H1 (cell line): ENCODE data around the gene OGFOD1. TPM values are rescaled to one million over a fixed set of nuclear protein-coding genes. Genes with fewer than 3 reads are reported as not detected.

Experiments used
- CTCF ChIA-PET: fragments of 300-600 bp; sonication (Branson Sonifier 250); formaldehyde crosslinking; loops from one replicate; lab custom pipeline; 2021; ENCODE audit not compliant: partially characterized antibody; lab: Charles Lee
- POLR2A ChIA-PET: fragments of 300-600 bp; sonication (Branson Sonifier 250); formaldehyde crosslinking; loops from one replicate; lab custom pipeline; 2021; ENCODE audit warnings: inconsistent platforms; ENCODE audit not compliant: partially characterized antibody; lab: Charles Lee
- DNase-seq, 2 experiments: peaks; one replicate each; pipeline versions ENCODE4 v3.0.0 to v3.0.0-alpha.2; 2010 to 2022; ENCODE audit warnings: low spot score in 2 of 2, low read depth in 1 of 2, mixed read lengths in 1 of 2
- FAIRE-seq: peaks from 2 replicates; lab custom pipeline; 2011; peaks lifted over from hg19 to GRCh38; lab: Jason Lieb, UNC
- H2AFZ ChIP-seq: 2 replicates; pipeline ENCODE4 v1.8.1; 2012; ENCODE audit warnings: low read length, inconsistent platforms
- H2AK5ac ChIP-seq: 2 replicates; pipeline ENCODE4 v1.6.1; 2013; ENCODE audit warnings: low read depth, low read length
- H2BK120ac ChIP-seq: replicated peaks from 2 replicates; pipeline ENCODE3; 2013; ENCODE audit warnings: low read depth, low read length, inconsistent platforms
- H2BK12ac ChIP-seq: 2 replicates; pipeline ENCODE4 v1.6.1; 2013; ENCODE audit warnings: low read depth, low read length
- H2BK15ac ChIP-seq: 2 replicates; pipeline ENCODE4 v1.6.1; 2013; ENCODE audit warnings: low read length
- H2BK20ac ChIP-seq: 2 replicates; pipeline ENCODE4 v1.6.1; 2013; ENCODE audit warnings: low read length
- H2BK5ac ChIP-seq: 2 replicates; pipeline ENCODE4 v1.6.1; 2013; ENCODE audit warnings: low read depth, low read length
- H3K14ac ChIP-seq: 2 replicates; pipeline ENCODE4 v1.6.1; 2013; ENCODE audit warnings: inconsistent platforms; ENCODE audit not compliant: insufficient read length
- H3K18ac ChIP-seq: 2 replicates; pipeline ENCODE4 v1.6.1; 2013; ENCODE audit warnings: low read length; ENCODE audit errors: extremely low read depth
- H3K23ac ChIP-seq: 2 replicates; pipeline ENCODE4 v1.6.1; 2013; ENCODE audit warnings: inconsistent platforms; ENCODE audit not compliant: insufficient read length
- H3K23me2 ChIP-seq: 2 replicates; pipeline ENCODE4 v1.6.1; 2013; ENCODE audit warnings: low read depth, low read length
- H3K27ac ChIP-seq: 2 replicates; pipeline ENCODE4 v1.6.1; 2011; ENCODE audit warnings: low read depth, low read length, inconsistent platforms
- H3K27me3 ChIP-seq, 4 experiments: replicated peaks in 1 of 4; 1 replicate in 1 of 4; 2 replicates in 3 of 4; pipeline versions ENCODE4 v1.6.1 to v1.8.1; 2011 to 2013; ENCODE audit warnings: low read length in 3 of 4, mild to moderate bottlenecking in 3 of 4, inconsistent platforms in 2 of 4, mixed read lengths in 2 of 4, moderate library complexity in 1 of 4; ENCODE audit not compliant: control insufficient read depth in 3 of 4, insufficient read depth in 3 of 4; ENCODE audit errors: extremely low read depth in 1 of 4
- H3K36me3 ChIP-seq, 4 experiments: 2 replicates each; pipeline versions ENCODE4 v1.6.1 to v1.8.1; 2011 to 2013; ENCODE audit warnings: mild to moderate bottlenecking in 4 of 4, low read length in 3 of 4, moderate library complexity in 2 of 4, control low read depth in 1 of 4, inconsistent platforms in 1 of 4; ENCODE audit not compliant: insufficient read depth in 4 of 4, control insufficient read depth in 2 of 4
- H3K4ac ChIP-seq: replicated peaks from 2 replicates; pipeline ENCODE3; 2013; ENCODE audit warnings: low read length, low read depth, mixed read lengths, inconsistent platforms; ENCODE audit not compliant: insufficient read length
- H3K4me1 ChIP-seq, 4 experiments: replicated peaks in 1 of 4; 1 replicate in 1 of 4; 2 replicates in 3 of 4; pipeline versions ENCODE4 v1.6.1 to v1.8.1; 2011 to 2013; ENCODE audit warnings: low read length in 3 of 4, inconsistent platforms in 2 of 4, mixed read lengths in 1 of 4; ENCODE audit not compliant: insufficient read depth in 4 of 4, control insufficient read depth in 3 of 4
- H3K4me2 ChIP-seq, 2 experiments: 2 replicates each; pipeline versions ENCODE4 v1.6.1 to v1.8.1; 2011 to 2013; ENCODE audit warnings: low read depth in 2 of 2, low read length in 2 of 2, control low read depth in 1 of 2, inconsistent platforms in 1 of 2, mild to moderate bottlenecking in 1 of 2; ENCODE audit not compliant: insufficient read depth in 1 of 2
- H3K4me3 ChIP-seq, 4 experiments: fragments of 200-600, 300-600 bp in 1 of 4; sonication (generic), shearing (Covaris generic), sonication (Bioruptor Twin) in 1 of 4; 2 replicates each; pipeline versions ENCODE4 v1.5.1 to v1.8.1; 2011 to 2016; ENCODE audit warnings: low read length in 4 of 4, low read depth in 3 of 4, control low read depth in 2 of 4, inconsistent platforms in 2 of 4, mild to moderate bottlenecking in 2 of 4, mixed read lengths in 1 of 4, moderate library complexity in 1 of 4; ENCODE audit not compliant: insufficient read depth in 2 of 4; ENCODE audit errors: extremely low read depth in 1 of 4
- H3K56ac ChIP-seq: replicated peaks from 2 replicates; pipeline ENCODE3; 2013; ENCODE audit warnings: low read depth, mild to moderate bottlenecking, mixed read lengths, low read length, inconsistent platforms; ENCODE audit not compliant: insufficient read length
- H3K79me1 ChIP-seq: 2 replicates; pipeline ENCODE4 v1.6.1; 2013; ENCODE audit warnings: low read depth, low read length, control low read depth
- H3K79me2 ChIP-seq, 2 experiments: 2 replicates each; pipeline versions ENCODE4 v1.6.1 to v1.8.1; 2012 to 2013; ENCODE audit warnings: low read length in 2 of 2, mild to moderate bottlenecking in 2 of 2, inconsistent platforms in 1 of 2; ENCODE audit not compliant: insufficient read depth in 2 of 2, control insufficient read depth in 1 of 2
- H3K9ac ChIP-seq, 4 experiments: replicated peaks in 1 of 4; 1 replicate in 1 of 4; 2 replicates in 3 of 4; pipeline versions ENCODE4 v1.6.1 to v1.8.1; 2011 to 2013; ENCODE audit warnings: low read depth in 3 of 4, low read length in 3 of 4, control low read depth in 2 of 4, mild to moderate bottlenecking in 2 of 4, moderate library complexity in 2 of 4, inconsistent platforms in 1 of 4; ENCODE audit errors: extremely low read depth in 1 of 4
- H3K9me3 ChIP-seq, 2 experiments: 2 replicates each; pipeline versions ENCODE4 v1.6.1 to v1.8.1; 2012 to 2013; ENCODE audit warnings: mild to moderate bottlenecking in 2 of 2, moderate library complexity in 2 of 2, control low read depth in 1 of 2, inconsistent platforms in 1 of 2, low read depth in 1 of 2, low read length in 1 of 2, mixed read lengths in 1 of 2; ENCODE audit not compliant: insufficient read depth in 2 of 2
- H4K20me1 ChIP-seq, 2 experiments: replicated peaks in 1 of 2; 2 replicates each; pipeline versions ENCODE3 to v1.8.1; 2011 to 2013; ENCODE audit warnings: inconsistent platforms in 2 of 2, low read length in 2 of 2, mild to moderate bottlenecking in 1 of 2; ENCODE audit not compliant: insufficient read depth in 2 of 2, control insufficient read depth in 1 of 2
- H4K5ac ChIP-seq: 2 replicates; pipeline ENCODE4 v1.6.1; 2013; ENCODE audit warnings: low read length, low read depth, mixed read lengths, inconsistent platforms; ENCODE audit not compliant: insufficient read length
- H4K8ac ChIP-seq: 2 replicates; pipeline ENCODE4 v1.8.0; 2013; ENCODE audit warnings: mild to moderate bottlenecking, moderate library complexity, low read length, inconsistent platforms; ENCODE audit not compliant: insufficient read depth; ENCODE audit errors: extremely low read depth
- H4K91ac ChIP-seq: replicated peaks from 2 replicates; pipeline ENCODE3; 2013; ENCODE audit warnings: low read length, mixed read lengths, inconsistent platforms; ENCODE audit not compliant: insufficient read length
- CBX5 ChIP-seq: fragments of 300-800, 300-1000 bp; sonication (generic); IDR thresholded peaks from 2 replicates; pipeline ENCODE4 v1.7.1; 2016; ENCODE audit warnings: antibody characterized with exemption, low read length, low read depth
- CBX8 ChIP-seq: fragments of 300-800, 300-1000 bp; sonication (generic); IDR thresholded peaks from 2 replicates; pipeline ENCODE4 v1.7.1; 2016; ENCODE audit warnings: low read depth, low read length, borderline replicate concordance
- CTBP2 ChIP-seq: IDR thresholded peaks from 2 replicates; pipeline ENCODE4 v1.7.0; 2011; ENCODE audit warnings: borderline replicate concordance, mild to moderate bottlenecking, moderate library complexity, mixed read lengths, low read length; ENCODE audit not compliant: insufficient read depth, insufficient read length
- HDAC2 ChIP-seq, 2 experiments: fragments of 300-600 bp in 1 of 2; sonication (generic) in 1 of 2; IDR thresholded peaks; 2 replicates each; pipeline ENCODE4 v1.6.1; 2011 to 2012; ENCODE audit warnings: low read depth in 2 of 2, low read length in 2 of 2, mild to moderate bottlenecking in 2 of 2, moderate library complexity in 2 of 2, borderline replicate concordance in 1 of 2, inconsistent platforms in 1 of 2
- HDAC6 ChIP-seq: IDR thresholded peaks from one replicate; pipeline ENCODE4 v1.7.1; 2012; ENCODE audit warnings: low read depth, mild to moderate bottlenecking, inconsistent platforms, low read length, moderate library complexity
- KDM5A ChIP-seq: fragments of 200-600 bp; IDR thresholded peaks from 2 replicates; pipeline ENCODE4 v1.7.1; 2012; ENCODE audit warnings: mild to moderate bottlenecking, low read length, inconsistent platforms, mixed read lengths
- POU5F1 ChIP-seq: IDR thresholded peaks from 2 replicates; pipeline ENCODE4 v1.6.1; 2011; ENCODE audit warnings: low read depth, mild to moderate bottlenecking, low read length, moderate library complexity
- RXRA ChIP-seq: IDR thresholded peaks from 2 replicates; pipeline ENCODE4 v1.6.1; 2011; ENCODE audit warnings: low read depth, mild to moderate bottlenecking, low read length, moderate library complexity; ENCODE audit not compliant: insufficient read depth
- SAP30 ChIP-seq: fragments of 300-600 bp; sonication (generic); IDR thresholded peaks from 2 replicates; pipeline ENCODE4 v1.7.1; 2012; ENCODE audit warnings: low read length, moderate library complexity, mild to moderate bottlenecking, inconsistent platforms; ENCODE audit not compliant: insufficient read depth, insufficient replicate concordance
- SIN3A ChIP-seq, 2 experiments: IDR thresholded peaks in 1 of 2; conservative IDR thresholded peaks in 1 of 2; 2 replicates each; pipeline ENCODE4 v1.6.1; 2011 to 2012; ENCODE audit warnings: low read length in 2 of 2, improper control_type of control experiment in 1 of 2, low read depth in 1 of 2, mild to moderate bottlenecking in 1 of 2
- SIX5 ChIP-seq: IDR thresholded peaks from 2 replicates; pipeline ENCODE4 v1.6.1; 2011; ENCODE audit warnings: mild to moderate bottlenecking, low read depth, low read length
- TAF7 ChIP-seq: optimal IDR thresholded peaks from 2 replicates; pipeline ENCODE3; 2011; ENCODE audit warnings: low read depth, mild to moderate bottlenecking, inconsistent platforms, low read length, moderate library complexity, borderline replicate concordance
- TEAD4 ChIP-seq: IDR thresholded peaks from 2 replicates; pipeline ENCODE4 v1.6.1; 2012; ENCODE audit warnings: low read depth, low read length, inconsistent platforms, mixed read lengths
- WGBS, 2 experiments: shearing (Covaris generic) in 1 of 2; methylation state at CpG; one replicate each; pipeline versions ENCODE4 v1.1.6 to v1.1.7; 2013 to 2015; ENCODE audit warnings: low lambda C conversion rate in 2 of 2, mixed read lengths in 2 of 2, inconsistent platforms in 1 of 2, low coverage in 1 of 2, missing lambda C conversion rate in 1 of 2; ENCODE audit not compliant: insufficient replicate concordance in 2 of 2, insufficient coverage in 1 of 2, insufficient read length in 1 of 2; ENCODE audit errors: extremely low coverage in 1 of 2, missing lambda C conversion rate in 1 of 2; 5-methylcytosine and 5-hydroxymethylcytosine counted together
- polyA plus RNA-seq, 7 experiments: library from polyadenylated mRNA; depleted of rRNA in 3 of 7; stranded (reverse) in 5 of 7; unstranded in 2 of 7; fragments of >200 nt in 5 of 7; fragments of 200-250 nt in 2 of 7; gene quantifications; 1 replicate in 5 of 7; 2 replicates in 1 of 7; 4 replicates in 1 of 7; pipeline versions ENCODE4 v1.2.1 to v1.2.3, GENCODE V29; 2011 to 2013; ENCODE audit warnings: missing spikeins in 2 of 7, mixed read lengths in 2 of 7
- total RNA-seq: library from RNA; stranded (reverse); fragmentation: NEBNext Ultra II Directional; extraction: Animal tissue kit (Norgen Biotek cat#: 25700); gene quantifications from 2 replicates; pipeline ENCODE4 v1.2.1, GENCODE V29; 2021

Gene OGFOD1
- total and polyA plus RNA-seq, 2 of the 8 experiments (the other 6 are each of a cell fraction or from before 2014, with no cell fraction given), result 24.6 to 61.4 TPM

- Histone ChIP-seq H3K79me2 (peaks cover 0 to 5% of the 10 kb centered on the region in 2 experiments; a peak in 1 of 4 replicates), H3K4ac (no peak overlapping the region), H3K4me2 (no peak overlapping the region), H3K27ac (no peak overlapping the region), H4K91ac (no peak overlapping the region), H3K27me3 (no peaks in the 10 kb centered on the region), H3K36me3 (peaks cover 0 to 3% (median 0%) of the 10 kb centered on the region in 4 experiments; a peak in 2 of 8 replicates), H2AK5ac (no peak overlapping the region), H3K56ac (no peak overlapping the region), H4K20me1 (no peaks in the 10 kb centered on the region), H3K9me3 (no peaks in the 10 kb centered on the region), H4K5ac (no peak overlapping the region), H3K14ac (no peak overlapping the region), H2BK12ac (no peak overlapping the region), H2BK15ac (no peak overlapping the region), H4K8ac (no peak overlapping the region), H2BK5ac (no peak overlapping the region), H3K9ac (no peak overlapping the region), H3K18ac (no peak overlapping the region), H2AFZ (no peak overlapping the region), H3K4me3 (no peak overlapping the region), H2BK20ac (no peak overlapping the region), H3K23ac (no peak overlapping the region), H3K23me2 (no peaks in the 10 kb centered on the region), H2BK120ac (no peak overlapping the region), H3K79me1 (0 out of 2 replicates have a peak, but pooled peaks cover 2% of the 10 kb centered on the region), H3K4me1 (peaks cover 0 to 7% (median 0%) of the 10 kb centered on the region in 4 experiments; a peak in 2 of 7 replicates)
- FAIRE-seq, result no peak
- 75% methylated on average over 5 of the region's 5 CpGs; no CpG with 5 or more reads in 1 of the 2 experiments for WGBS, 2 experiments
- ChIA-PET POLR2A (interaction anchor here (0.7 kb wide), 1 partner anchor 181 kb away, joined by 3 read pairs; no protein-coding TSS in a partner anchor), CTCF (interaction anchor here (0.6 kb wide), 1 partner anchor 134 kb away, joined by 4 read pairs; no protein-coding TSS in a partner anchor)
- no peak for DNase-seq
- TF ChIP-seq SIX5 (no peak), SAP30 (no peak), RXRA (no peak), CBX8 (no peak), HDAC6 (no peak), SIN3A (conservative IDR thresholded peaks at IDR 0.05 in 1 of 2, IDR thresholded peaks at IDR 0.05 in 1 of 2; ENCODE audit: low read depth in 1 of 2, low read length in 2 of 2) (no peak), CTBP2 (no peak), POU5F1 (no peak), CBX5 (no peak), HDAC2 (IDR thresholded peaks at IDR 0.05; ENCODE audit: borderline replicate concordance in 1 of 2, low read depth in 2 of 2, low read length in 2 of 2) (no peak), TEAD4 (no peak), TAF7 (no peak), KDM5A (no peak)
Measured at GRCh38 chr16:56413381-56413780, 38.0 kb upstream of the OGFOD1 start.
